B cell (primary cell): ENCODE measurements around the gene NPC1.

Experiments used
- EZH2 ChIP-seq: IDR thresholded peaks from 2 replicates; pipeline ENCODE4 v1.6.1; 2012; ENCODE audit warnings: borderline replicate concordance, low read depth, mild to moderate bottlenecking, moderate library complexity, low read length; ENCODE audit not compliant: insufficient read depth, poor library complexity, severe bottlenecking
- TF ChIP-seq, protein P1 (sequence below): fragments of 200-600 bp; IDR thresholded peaks from one replicate; pipeline ENCODE4 v1.8.0; 2022; ENCODE audit warnings: antibody characterized with exemption, mild to moderate bottlenecking

DNA sequence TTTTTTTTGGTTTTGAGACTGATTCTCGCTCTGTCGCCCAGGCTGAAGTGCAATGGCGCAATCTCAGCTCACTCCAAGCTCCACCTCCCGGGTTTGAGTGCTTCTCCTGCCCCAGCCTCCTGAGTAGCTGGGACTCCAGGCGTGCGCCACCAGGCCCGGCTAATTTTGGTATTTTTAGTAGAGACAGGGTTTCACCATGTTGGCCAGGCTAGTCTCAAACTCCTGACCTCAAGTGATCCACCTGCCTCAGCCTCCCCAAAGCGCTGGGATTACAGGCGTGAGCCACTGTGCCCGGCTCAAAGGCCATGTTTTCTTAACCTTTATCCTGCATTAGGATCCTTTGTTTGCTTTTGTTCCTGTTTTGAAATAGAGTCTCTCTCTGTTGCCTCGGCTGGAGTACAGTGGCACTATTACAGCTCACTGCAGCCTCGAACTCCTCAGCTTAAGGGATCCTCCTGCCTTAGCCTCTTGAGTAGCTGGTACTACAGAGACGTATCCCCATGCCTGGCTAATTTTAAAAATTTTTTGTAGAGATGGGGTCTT, 41.0 kb downstream of the NPC1 start:
- TF ChIP-seq, protein P1, sequence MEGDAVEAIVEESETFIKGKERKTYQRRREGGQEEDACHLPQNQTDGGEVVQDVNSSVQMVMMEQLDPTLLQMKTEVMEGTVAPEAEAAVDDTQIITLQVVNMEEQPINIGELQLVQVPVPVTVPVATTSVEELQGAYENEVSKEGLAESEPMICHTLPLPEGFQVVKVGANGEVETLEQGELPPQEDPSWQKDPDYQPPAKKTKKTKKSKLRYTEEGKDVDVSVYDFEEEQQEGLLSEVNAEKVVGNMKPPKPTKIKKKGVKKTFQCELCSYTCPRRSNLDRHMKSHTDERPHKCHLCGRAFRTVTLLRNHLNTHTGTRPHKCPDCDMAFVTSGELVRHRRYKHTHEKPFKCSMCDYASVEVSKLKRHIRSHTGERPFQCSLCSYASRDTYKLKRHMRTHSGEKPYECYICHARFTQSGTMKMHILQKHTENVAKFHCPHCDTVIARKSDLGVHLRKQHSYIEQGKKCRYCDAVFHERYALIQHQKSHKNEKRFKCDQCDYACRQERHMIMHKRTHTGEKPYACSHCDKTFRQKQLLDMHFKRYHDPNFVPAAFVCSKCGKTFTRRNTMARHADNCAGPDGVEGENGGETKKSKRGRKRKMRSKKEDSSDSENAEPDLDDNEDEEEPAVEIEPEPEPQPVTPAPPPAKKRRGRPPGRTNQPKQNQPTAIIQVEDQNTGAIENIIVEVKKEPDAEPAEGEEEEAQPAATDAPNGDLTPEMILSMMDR: no peak
- TF ChIP-seq EZH2: no peak
